OCI-LY7 (cell line): ENCODE data around the gene RMI2.

Experiments
- EZH2phosphoT487 ChIP-seq: fragments of 200-600 bp; sonication (generic); IDR thresholded peaks from 2 replicates; pipeline ENCODE4 v1.6.1; 2018; ENCODE audit warnings: low read depth, borderline replicate concordance, mild to moderate bottlenecking, mixed run types, antibody characterized with exemption, low read length, moderate library complexity, mixed read lengths
- TF ChIP-seq, protein P1 (sequence below): fragments of 200-600 bp; sonication (generic); conservative IDR thresholded peaks from 2 replicates; pipeline ENCODE4 v1.5.1; 2014; ENCODE audit warnings: mild to moderate bottlenecking, antibody characterized with exemption, low read length, moderate library complexity, mixed read lengths

DNA sequence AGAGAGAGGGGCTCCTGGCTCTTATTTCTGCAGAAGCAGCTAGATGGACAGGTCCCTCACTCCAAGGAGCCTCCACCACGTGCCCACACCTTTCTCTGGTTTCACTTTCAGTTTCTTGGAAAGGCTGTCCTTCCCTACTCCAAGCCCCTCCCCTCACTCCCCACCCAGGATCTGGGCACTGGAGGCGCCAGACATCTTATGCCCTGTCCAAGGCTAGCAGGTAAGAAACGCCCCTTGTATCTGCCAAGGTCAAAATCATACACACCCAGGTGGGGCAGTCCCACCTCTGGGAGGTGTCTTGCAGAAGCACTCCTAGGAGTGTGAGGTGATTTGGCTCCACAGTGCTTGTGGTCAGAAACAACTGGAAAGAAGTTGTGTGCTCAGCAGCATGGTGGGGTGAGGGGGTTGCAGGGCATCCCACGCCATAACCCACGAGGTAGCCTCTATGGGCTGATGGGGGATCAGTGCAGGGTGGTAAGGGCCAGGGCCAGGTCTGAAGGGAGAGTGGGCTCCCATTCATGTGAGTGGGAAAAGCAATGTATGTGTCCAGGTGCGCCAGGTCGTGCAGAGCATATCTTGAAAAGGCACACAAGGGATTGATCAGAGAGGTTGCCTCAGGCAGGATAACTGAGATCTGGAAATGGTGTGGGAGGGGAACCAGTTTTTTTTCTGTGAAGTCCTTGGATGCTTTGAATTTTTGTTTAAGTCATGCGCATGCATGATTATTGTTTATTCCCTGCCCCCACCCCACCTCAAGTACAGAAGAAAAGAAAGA lies 32.4 kb upstream of the RMI2 start:
- no peak for TF ChIP-seq EZH2phosphoT487
- TF ChIP-seq, protein P1, sequence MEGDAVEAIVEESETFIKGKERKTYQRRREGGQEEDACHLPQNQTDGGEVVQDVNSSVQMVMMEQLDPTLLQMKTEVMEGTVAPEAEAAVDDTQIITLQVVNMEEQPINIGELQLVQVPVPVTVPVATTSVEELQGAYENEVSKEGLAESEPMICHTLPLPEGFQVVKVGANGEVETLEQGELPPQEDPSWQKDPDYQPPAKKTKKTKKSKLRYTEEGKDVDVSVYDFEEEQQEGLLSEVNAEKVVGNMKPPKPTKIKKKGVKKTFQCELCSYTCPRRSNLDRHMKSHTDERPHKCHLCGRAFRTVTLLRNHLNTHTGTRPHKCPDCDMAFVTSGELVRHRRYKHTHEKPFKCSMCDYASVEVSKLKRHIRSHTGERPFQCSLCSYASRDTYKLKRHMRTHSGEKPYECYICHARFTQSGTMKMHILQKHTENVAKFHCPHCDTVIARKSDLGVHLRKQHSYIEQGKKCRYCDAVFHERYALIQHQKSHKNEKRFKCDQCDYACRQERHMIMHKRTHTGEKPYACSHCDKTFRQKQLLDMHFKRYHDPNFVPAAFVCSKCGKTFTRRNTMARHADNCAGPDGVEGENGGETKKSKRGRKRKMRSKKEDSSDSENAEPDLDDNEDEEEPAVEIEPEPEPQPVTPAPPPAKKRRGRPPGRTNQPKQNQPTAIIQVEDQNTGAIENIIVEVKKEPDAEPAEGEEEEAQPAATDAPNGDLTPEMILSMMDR, result no peak
